ENCODE data around the gene TM4SF1.

TM4SF1 gene

GRCh38 chr3:149383703-149384102 is 6.3 kb upstream of the TM4SF1 start (continued):
- no peak for TF ChIP-seq PATZ1 (CRISPR knock-in tag; IDR thresholded peaks at IDR 0.05; ENCODE audit: borderline replicate concordance)

GRCh38 chr3:149382518-149382917 is 5.1 kb upstream of the TM4SF1 start:
- no peak for TF ChIP-seq ZFP3 (CRISPR knock-in tag; IDR thresholded peaks at IDR 0.05)
- no peak for TF ChIP-seq ISL1 (CRISPR knock-in tag; IDR thresholded peaks at IDR 0.05)
- no peak for TF ChIP-seq ARNTL (CRISPR knock-in tag; IDR thresholded peaks at IDR 0.05; ENCODE audit: borderline replicate concordance, low read depth)
- no peak for TF ChIP-seq ZFP30 (CRISPR knock-in tag; IDR thresholded peaks at IDR 0.05)
- TF ChIP-seq OSR1 (CRISPR knock-in tag; IDR thresholded peaks at IDR 0.05): no peak
- TF ChIP-seq ZC3H10 (CRISPR knock-in tag; IDR thresholded peaks at IDR 0.05): no peak
- no peak for TF ChIP-seq RARB (CRISPR knock-in tag; IDR thresholded peaks at IDR 0.05)
- TF ChIP-seq CSDC2 (CRISPR knock-in tag; IDR thresholded peaks at IDR 0.05): no peak
- no peak for TF ChIP-seq POU6F1 (CRISPR knock-in tag; IDR thresholded peaks at IDR 0.05; ENCODE audit: borderline replicate concordance, low read depth)
- no peak for TF ChIP-seq GLIS3 (CRISPR knock-in tag; IDR thresholded peaks at IDR 0.05)
- no peak for TF ChIP-seq ESRRG (CRISPR knock-in tag; IDR thresholded peaks at IDR 0.05)
- TF ChIP-seq PATZ1 (CRISPR knock-in tag; IDR thresholded peaks at IDR 0.05; ENCODE audit: borderline replicate concordance): no peak
- TF ChIP-seq BACH2 (CRISPR knock-in tag; IDR thresholded peaks at IDR 0.05; ENCODE audit: borderline replicate concordance): no peak
- TF ChIP-seq SNAI2 (CRISPR knock-in tag; IDR thresholded peaks at IDR 0.05): no peak
- no peak for TF ChIP-seq TOX (CRISPR knock-in tag; IDR thresholded peaks at IDR 0.05; ENCODE audit: borderline replicate concordance)
- no peak for TF ChIP-seq TCF4 (CRISPR knock-in tag; IDR thresholded peaks at IDR 0.05; ENCODE audit: borderline replicate concordance)
- no peak for TF ChIP-seq ZNF70 (CRISPR knock-in tag; IDR thresholded peaks at IDR 0.05)
- TF ChIP-seq PPARA (CRISPR knock-in tag; IDR thresholded peaks at IDR 0.05; ENCODE audit: borderline replicate concordance): no peak
- TF ChIP-seq CSRNP3 (CRISPR knock-in tag; IDR thresholded peaks at IDR 0.05): no peak
- no peak for TF ChIP-seq CREB5 (CRISPR knock-in tag; IDR thresholded peaks at IDR 0.05; ENCODE audit: low read depth)
- peak; percentile 1; the same call in 1 of the 3 replicates for ATAC-seq

- peak; percentile 57 for ATAC-seq
Observed at GRCh38 chr3:149382101-149382467, 4.6 kb upstream of the TM4SF1 start.

More at GRCh38 chr3:149382101-149382467, 4.6 kb upstream of the TM4SF1 start:
- TF ChIP-seq ISL1 (CRISPR knock-in tag; IDR thresholded peaks at IDR 0.05) (peak; percentile 64), TOX (CRISPR knock-in tag; IDR thresholded peaks at IDR 0.05; ENCODE audit: borderline replicate concordance) (peak; percentile 21; the same call in 1 of the 2 replicates), ZC3H10 (CRISPR knock-in tag; IDR thresholded peaks at IDR 0.05) (no peak)
